Epithelial cell of proximal tubule (primary cell): ENCODE results near the gene DCUN1D3. TPM values are rescaled to one million over a fixed set of nuclear protein-coding genes. Genes with fewer than 3 reads are reported as not detected.

Experiments
- total RNA-seq: library from RNA; depleted of rRNA; stranded (reverse); fragments of >200 nt; gene quantifications from 2 replicates; pipeline ENCODE4 v1.2.3, GENCODE V29; 2015

The DCUN1D3 gene
- total RNA-seq, 1 donor from 2014 or later, result 7.5 TPM

Other genes with a start within 250 kb of the DCUN1D3 start
- 0.22 TPM in 1 of 2 replicates, not detected in the other for gene ACSM1, start 202.7 kb downstream of the DCUN1D3 start, total RNA-seq
- gene THUMPD1, start 158.5 kb downstream of the DCUN1D3 start, total RNA-seq, result 18.6 and 52.2 TPM in 2 replicates
- 3.5 and 5.9 TPM in 2 replicates for gene ACSM3, start 136.3 kb downstream of the DCUN1D3 start, total RNA-seq
- 17.5 and 22.5 TPM in 2 replicates for gene ERI2, start 93.9 kb downstream of the DCUN1D3 start, total RNA-seq
- 5.6 and 6.5 TPM in 2 replicates for gene REXO5, start 93.8 kb downstream of the DCUN1D3 start, total RNA-seq
- gene LYRM1, start 413 bp upstream of the DCUN1D3 start, total RNA-seq, result 23.8 and 32.8 TPM in 2 replicates